ENCODE data around the gene GPX4.

GPX4 gene

DNA sequence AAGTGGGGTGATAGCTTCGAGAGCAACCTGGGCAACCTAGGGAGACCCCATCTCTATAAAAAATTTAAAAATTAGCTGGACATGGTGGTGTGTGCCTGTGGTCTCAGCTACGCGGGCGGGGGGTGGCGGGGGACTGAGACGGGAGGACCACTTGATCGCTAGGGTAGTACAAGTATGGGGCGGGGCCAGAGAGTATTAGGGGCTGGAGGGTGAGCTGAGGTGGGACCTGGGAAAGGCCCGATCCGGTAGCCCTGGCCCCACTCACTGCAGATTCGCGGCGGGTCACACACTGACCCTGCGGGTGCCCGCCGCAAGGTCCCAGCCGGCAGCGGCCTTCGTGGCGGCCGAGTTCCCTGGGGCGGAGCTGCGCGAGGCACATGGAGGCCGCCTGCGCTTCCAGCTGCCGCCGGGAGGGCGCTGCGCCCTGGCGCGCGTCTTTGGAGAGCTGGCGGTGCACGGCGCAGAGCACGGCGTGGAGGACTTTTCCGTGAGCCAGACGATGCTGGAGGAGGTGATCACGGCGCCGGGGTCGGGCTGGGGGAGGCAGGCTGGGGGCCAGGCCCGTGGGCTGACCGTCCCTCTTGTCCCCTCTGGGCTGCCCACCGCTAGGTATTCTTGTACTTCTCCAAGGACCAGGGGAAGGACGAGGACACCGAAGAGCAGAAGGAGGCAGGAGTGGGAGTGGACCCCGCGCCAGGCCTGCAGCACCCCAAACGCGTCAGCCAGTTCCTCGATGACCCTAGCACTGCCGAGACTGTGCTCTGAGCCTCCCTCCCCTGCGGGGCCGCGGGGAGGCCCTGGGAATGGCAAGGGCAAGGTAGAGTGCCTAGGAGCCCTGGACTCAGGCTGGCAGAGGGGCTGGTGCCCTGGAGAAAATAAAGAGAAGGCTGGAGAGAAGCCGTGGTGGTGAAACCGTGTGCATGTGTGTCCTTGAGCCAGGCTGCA is 38.9 kb upstream of the GPX4 start:
- in situ Hi-C loops (cut with MboI; ENCODE audit: low sequenced_read_pairs, unreplicated experiment): no loop called here
- peak; percentile 76 for DNase-seq (ENCODE audit: low spot score)

DNA sequence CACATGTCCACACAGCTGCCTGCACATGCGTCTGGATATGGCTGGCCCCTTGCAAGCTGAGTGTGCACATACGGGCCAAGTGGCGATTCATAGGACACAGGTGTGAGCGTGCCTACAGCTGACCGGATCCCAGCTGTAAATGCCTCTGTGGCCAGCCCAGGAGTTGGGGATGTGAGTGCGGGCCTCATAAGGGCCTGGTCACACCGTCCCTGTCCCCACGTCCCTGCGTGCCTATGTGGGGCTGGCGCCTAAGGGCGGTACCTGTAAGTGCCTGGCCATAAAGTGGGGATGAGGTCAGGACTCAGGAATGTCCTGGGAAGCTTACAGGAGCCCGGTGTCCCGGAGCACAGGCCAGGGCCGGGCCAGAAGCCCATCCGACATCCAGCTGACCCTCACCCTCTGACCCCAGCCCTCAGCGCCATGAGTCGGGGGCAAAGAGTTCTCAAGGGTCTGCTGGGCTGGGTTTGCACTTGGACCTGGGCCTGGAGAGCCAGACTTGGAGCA is 38.1 kb upstream of the GPX4 start:
- no peak for DNase-seq (ENCODE audit: low spot score)
- in situ Hi-C loops (cut with MboI; ENCODE audit: low sequenced_read_pairs, unreplicated experiment): no loop called here
- TF ChIP-seq, protein P1, sequence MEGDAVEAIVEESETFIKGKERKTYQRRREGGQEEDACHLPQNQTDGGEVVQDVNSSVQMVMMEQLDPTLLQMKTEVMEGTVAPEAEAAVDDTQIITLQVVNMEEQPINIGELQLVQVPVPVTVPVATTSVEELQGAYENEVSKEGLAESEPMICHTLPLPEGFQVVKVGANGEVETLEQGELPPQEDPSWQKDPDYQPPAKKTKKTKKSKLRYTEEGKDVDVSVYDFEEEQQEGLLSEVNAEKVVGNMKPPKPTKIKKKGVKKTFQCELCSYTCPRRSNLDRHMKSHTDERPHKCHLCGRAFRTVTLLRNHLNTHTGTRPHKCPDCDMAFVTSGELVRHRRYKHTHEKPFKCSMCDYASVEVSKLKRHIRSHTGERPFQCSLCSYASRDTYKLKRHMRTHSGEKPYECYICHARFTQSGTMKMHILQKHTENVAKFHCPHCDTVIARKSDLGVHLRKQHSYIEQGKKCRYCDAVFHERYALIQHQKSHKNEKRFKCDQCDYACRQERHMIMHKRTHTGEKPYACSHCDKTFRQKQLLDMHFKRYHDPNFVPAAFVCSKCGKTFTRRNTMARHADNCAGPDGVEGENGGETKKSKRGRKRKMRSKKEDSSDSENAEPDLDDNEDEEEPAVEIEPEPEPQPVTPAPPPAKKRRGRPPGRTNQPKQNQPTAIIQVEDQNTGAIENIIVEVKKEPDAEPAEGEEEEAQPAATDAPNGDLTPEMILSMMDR (IDR thresholded peaks at IDR 0.05; ENCODE audit: borderline replicate concordance, control extremely low read depth, extremely low read depth, insufficient read depth, missing control alignments): no peak

More for the DNA sequence above, 38.9 kb upstream of the GPX4 start:
- TF ChIP-seq, protein P1 (IDR thresholded peaks at IDR 0.05; ENCODE audit: borderline replicate concordance, control extremely low read depth, extremely low read depth, insufficient read depth, missing control alignments): peak; percentile 88

DNA sequence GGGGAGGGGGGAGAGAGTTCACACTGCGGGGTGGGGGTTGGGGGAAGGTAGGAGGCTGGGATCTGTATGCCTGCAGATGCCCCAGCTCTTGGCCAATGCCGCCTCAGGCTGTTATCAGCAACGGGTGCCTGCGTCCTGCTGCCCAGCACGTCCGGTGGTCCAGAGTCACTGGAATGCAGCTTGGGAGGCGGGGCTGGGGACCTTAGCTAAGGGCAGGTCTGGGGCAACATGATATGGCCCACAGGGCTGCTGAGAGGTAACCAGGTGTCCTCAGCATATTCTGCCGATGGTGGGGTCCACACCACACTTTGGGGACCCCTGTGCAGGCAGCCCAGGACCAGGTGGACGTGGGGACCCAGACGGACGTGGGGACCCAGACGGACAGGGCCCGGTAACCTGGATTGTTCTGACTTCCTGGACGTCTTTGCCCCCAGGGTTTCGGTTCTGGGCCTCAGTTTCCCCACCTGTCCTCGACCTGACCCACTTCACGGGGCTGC is 37.5 kb upstream of the GPX4 start:
- DNase-seq (ENCODE audit: low spot score): no peak
- TF ChIP-seq, protein P1 (IDR thresholded peaks at IDR 0.05; ENCODE audit: borderline replicate concordance, control extremely low read depth, extremely low read depth, insufficient read depth, missing control alignments): no peak
- in situ Hi-C loops (cut with MboI; ENCODE audit: low sequenced_read_pairs, unreplicated experiment): no loop called here

DNA sequence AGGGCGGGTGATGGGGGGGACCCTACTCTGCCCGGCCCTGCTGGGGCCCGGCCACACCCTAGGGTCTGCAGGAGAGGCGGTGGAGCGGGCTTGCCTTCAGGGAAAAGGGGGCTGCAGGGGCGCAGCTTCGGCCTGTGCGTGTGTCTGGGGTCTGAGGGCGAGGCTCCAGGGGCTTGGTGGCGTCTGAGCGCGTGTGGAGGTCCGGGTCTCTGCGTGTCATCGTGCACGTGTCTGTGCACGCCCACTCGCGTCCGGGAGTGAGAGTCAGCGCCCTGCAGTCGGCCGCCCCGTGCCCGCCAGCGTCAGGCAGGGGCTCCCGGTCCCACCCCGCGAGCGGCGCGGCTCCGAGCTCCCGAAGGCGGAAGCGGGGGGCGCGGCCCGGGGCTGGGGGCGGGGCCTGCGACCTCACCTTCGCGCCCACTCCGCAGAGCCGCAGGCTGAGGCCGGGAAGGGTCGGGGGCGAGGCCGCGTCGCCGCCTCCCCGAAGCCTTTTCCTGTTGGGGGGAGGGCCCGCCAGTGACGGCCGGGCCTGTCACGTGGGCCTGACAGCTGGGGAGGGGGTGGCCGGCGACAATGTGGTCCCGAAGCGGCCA is 37.0 kb upstream of the GPX4 start, which contains the start of gene ARHGAP45:
Gene ARHGAP45 (plus strand): TSS at position 420 of the 593 bp plus-strand sequence. CDS start 239 bp downstream, outside the sequence.
- in situ Hi-C loops (cut with MboI; ENCODE audit: low sequenced_read_pairs, unreplicated experiment): no loop called here
- DNase-seq (ENCODE audit: low spot score): peak; percentile 91

DNA sequence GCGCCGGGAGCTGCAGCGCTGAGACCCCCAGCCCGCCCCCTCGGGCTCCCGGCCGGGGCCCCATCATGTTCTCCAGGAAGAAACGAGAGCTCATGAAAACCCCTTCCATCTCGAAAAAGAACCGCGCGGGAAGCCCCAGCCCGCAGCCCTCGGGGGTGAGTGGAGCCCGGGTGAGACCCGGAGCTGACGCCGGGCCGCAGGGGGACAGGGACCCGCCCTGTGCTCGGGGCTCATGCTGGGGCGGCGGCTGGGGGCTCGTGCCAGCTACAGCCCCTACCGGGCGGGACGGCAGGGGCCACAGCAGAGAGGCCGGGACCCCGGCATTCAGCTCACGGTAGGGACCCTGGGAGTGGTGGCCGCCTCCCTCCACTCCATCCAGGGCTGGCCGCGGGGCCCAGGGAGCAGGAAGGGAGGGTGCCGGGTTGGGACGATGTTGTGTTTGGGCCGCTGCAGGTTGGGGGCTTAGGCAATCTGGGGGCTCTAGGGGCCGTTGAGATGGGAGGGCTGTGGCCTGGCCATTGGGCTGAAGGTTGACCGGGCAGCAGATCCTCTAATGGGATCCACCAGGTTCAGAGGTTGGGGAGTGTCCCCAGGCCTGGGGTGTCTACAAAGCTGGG is 36.3 kb upstream of the GPX4 start:
- peak; percentile 47 for DNase-seq (ENCODE audit: low spot score)

More for the DNA sequence above, 37.0 kb upstream of the GPX4 start, which contains the start of gene ARHGAP45:
- TF ChIP-seq, protein P1 (IDR thresholded peaks at IDR 0.05; ENCODE audit: borderline replicate concordance, control extremely low read depth, extremely low read depth, insufficient read depth, missing control alignments): no peak

More for the DNA sequence above, 36.3 kb upstream of the GPX4 start:
- in situ Hi-C loops (cut with MboI; ENCODE audit: low sequenced_read_pairs, unreplicated experiment): no loop called here
- TF ChIP-seq, protein P1 (IDR thresholded peaks at IDR 0.05; ENCODE audit: borderline replicate concordance, control extremely low read depth, extremely low read depth, insufficient read depth, missing control alignments): no peak
